Measurements from ENCODE around the gene PLSCR3. TPM values are rescaled to one million over a fixed set of nuclear protein-coding genes. Genes with fewer than 3 reads are reported as not detected.
A peak's percentile ranks its signal among the peaks of the same experiment; 100 is the strongest.

PLSCR3 gene
- total and polyA plus RNA-seq, 3 experiments from 2014 or later, result 79.1 to 152 (median 81.6) TPM

GRCh38 chr17:7352503-7352889 lies 41.8 kb downstream of the PLSCR3 start:
- peaks cover 7% of the 10 kb centered on the region for H3K36me3 ChIP-seq (ENCODE audit: insufficient read depth, low read length)
- H3K9me3 ChIP-seq (ENCODE audit: low read length), result no peaks in the 10 kb centered on the region
- Mint-ChIP-seq H3K4me1 (peaks cover 32 to 61% (median 34%) of the 10 kb centered on the region in 3 donors), H3K27ac (peak overlapping the region; percentile 90 to 98 (median 96)), H3K36me3 (peaks cover 0 to 27% (median under 1%) of the 10 kb centered on the region in 3 donors), H3K4me3 (peak overlapping the region; percentile 74 to 93 (median 87)), H3K9me3 (no peaks in the 10 kb centered on the region), H3K27me3 (no peaks in the 10 kb centered on the region)
- no peaks in the 10 kb centered on the region for H3K27me3 ChIP-seq (ENCODE audit: insufficient read depth, low read length, poor library complexity, severe bottlenecking)
- peak overlapping the region; percentile 52 for H3K4me3 ChIP-seq (ENCODE audit: low read length)
- peak overlapping the region; percentile 64 for H3K27ac ChIP-seq (ENCODE audit: low read depth, low read length)
- DNase-seq, result peak in 1 of 5 donors; percentile 10
- H3K4me1 ChIP-seq (ENCODE audit: insufficient read depth, low read length), result peaks cover 30% of the 10 kb centered on the region
- ChIA-PET POLR2A (interaction anchor here (1.3 to 3.0 kb wide), 3 partner anchors 16 to 32 kb away, joined by 4 to 21 read pairs (median 4); partner anchors contain the start of genes ACAP1 and NEURL4), CTCF (interaction anchor here (0.6 to 5.3 kb wide), 6 partner anchors 8 to 236 kb away, joined by 3 to 46 read pairs (median 3); partner anchors contain the start of genes ACAP1 and SENP3)

GRCh38 chr17:7351665-7352502 lies 42.4 kb downstream of the PLSCR3 start, which contains the start of gene KCTD11:
KCTD11 (plus strand) TSS chr17:7352162.
- H3K4me1 ChIP-seq (ENCODE audit: insufficient read depth, low read length), result peaks cover 30% of the 10 kb centered on the region
- H3K9me3 Mint-ChIP-seq, result no peaks in the 10 kb centered on the region
- H3K27me3 Mint-ChIP-seq, result no peaks in the 10 kb centered on the region
- no peaks in the 10 kb centered on the region for H3K27me3 ChIP-seq (ENCODE audit: insufficient read depth, low read length, poor library complexity, severe bottlenecking)
- H3K27ac ChIP-seq (ENCODE audit: low read depth, low read length), result peak within 1 kb of the TSS; percentile 67
- H3K4me1 Mint-ChIP-seq, result peaks cover 32 to 65% (median 34%) of the 10 kb centered on the region in 3 donors
- peaks cover 14% of the 10 kb centered on the region for H3K36me3 ChIP-seq (ENCODE audit: insufficient read depth, low read length)
- no peaks in the 10 kb centered on the region for H3K9me3 ChIP-seq (ENCODE audit: low read length)
- peak within 1 kb of the TSS; percentile 83 to 93 (median 87) for H3K4me3 Mint-ChIP-seq
- H3K27ac Mint-ChIP-seq, result peak within 1 kb of the TSS; percentile 90 to 98 (median 96)
- ChIA-PET POLR2A (interaction anchor here (1.0 to 3.0 kb wide), 4 partner anchors 15 to 336 kb away, joined by 4 to 24 read pairs (median 13); partner anchors contain the start of genes ACAP1, NEURL4, TP53 and WRAP53), CTCF (interaction anchor here (0.5 to 9.3 kb wide), 14 partner anchors 9 to 306 kb away, joined by 3 to 79 read pairs (median 4); partner anchors contain the start of genes ACAP1 and NEURL4)
- peak; percentile 62 to 90 (median 80) for DNase-seq
- H3K4me3 ChIP-seq (ENCODE audit: low read length), result peak within 1 kb of the TSS; percentile 52
- H3K36me3 Mint-ChIP-seq, result peaks cover 0 to 33% (median 4%) of the 10 kb centered on the region in 3 donors

GRCh38 chr17:7348478-7349242 lies 45.7 kb downstream of the PLSCR3 start:
- H3K27me3 ChIP-seq (ENCODE audit: insufficient read depth, low read length, poor library complexity, severe bottlenecking), result no peaks in the 10 kb centered on the region
- H3K9me3 ChIP-seq (ENCODE audit: low read length), result no peaks in the 10 kb centered on the region
- Mint-ChIP-seq H3K4me1 (peaks cover 24 to 56% (median 29%) of the 10 kb centered on the region in 3 donors), H3K9me3 (no peaks in the 10 kb centered on the region), H3K27me3 (no peaks in the 10 kb centered on the region), H3K36me3 (peaks cover 0 to 63% (median 11%) of the 10 kb centered on the region in 3 donors), H3K27ac (peak overlapping the region; percentile 36 to 96 (median 81)), H3K4me3 (peak overlapping the region in 3 of 7 donors; percentile 20 to 93 (median 28))
- ChIA-PET CTCF (interaction anchor here (0.9 to 9.3 kb wide), 8 partner anchors 12 to 235 kb away, joined by 3 to 79 read pairs (median 4); partner anchors contain the start of genes ACAP1, MPDU1 and NEURL4), POLR2A (interaction anchor here (0.7 kb wide), 1 partner anchor 12 kb away, joined by 3 read pairs; the partner anchor contains the start of gene ACAP1)
- no peak overlapping the region for H3K27ac ChIP-seq (ENCODE audit: low read depth, low read length)
- no peak for DNase-seq
- no peak overlapping the region for H3K4me3 ChIP-seq (ENCODE audit: low read length)
- H3K4me1 ChIP-seq (ENCODE audit: insufficient read depth, low read length), result peaks cover 23% of the 10 kb centered on the region
- H3K36me3 ChIP-seq (ENCODE audit: insufficient read depth, low read length), result peaks cover 45% of the 10 kb centered on the region

DNA sequence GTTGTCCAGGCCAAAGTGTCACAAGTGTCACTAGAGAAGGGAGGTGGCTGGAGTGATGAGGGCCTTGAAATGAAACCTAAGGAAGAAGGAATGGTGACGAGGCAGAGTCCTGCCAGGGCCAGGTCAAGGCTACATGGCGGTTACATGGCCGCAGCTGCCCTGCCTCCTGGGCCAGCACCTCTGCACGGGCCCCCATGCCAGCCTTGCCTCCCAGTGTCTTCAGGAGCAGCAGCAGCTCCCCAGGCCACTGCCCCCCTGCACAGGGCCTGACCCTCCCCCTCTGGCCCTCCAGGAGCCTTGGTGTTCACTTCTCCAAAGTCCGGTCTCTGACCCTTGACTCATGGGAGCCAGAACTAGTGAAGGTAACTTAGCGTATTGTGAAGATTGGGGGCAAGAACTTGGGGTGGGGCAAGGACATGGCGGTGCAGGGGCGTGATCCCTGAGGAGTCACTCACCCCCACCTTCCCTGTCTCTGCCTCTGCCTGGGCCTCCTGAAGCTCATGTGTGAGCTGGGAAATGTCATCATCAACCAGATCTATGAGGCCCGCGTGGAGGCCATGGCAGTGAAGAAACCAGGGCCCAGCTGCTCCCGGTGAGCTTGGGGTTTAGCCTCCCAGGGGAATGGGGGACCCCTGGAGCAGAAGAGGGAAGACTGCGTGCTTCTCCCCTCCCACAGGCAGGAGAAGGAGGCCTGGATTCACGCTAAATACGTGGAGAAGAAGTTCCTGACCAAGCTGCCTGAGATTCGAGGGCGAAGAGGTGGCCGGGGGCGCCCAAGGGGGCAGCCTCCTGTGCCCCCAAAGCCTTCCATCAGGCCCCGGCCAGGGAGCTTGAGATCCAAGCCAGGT lies 46.5 kb downstream of the PLSCR3 start:
- DNase-seq, result no peak
- Histone ChIP-seq H3K9me3 (ENCODE audit: low read length) (no peaks in the 10 kb centered on the region), H3K36me3 (ENCODE audit: insufficient read depth, low read length) (peaks cover 51% of the 10 kb centered on the region), H3K4me1 (ENCODE audit: insufficient read depth, low read length) (peaks cover 22% of the 10 kb centered on the region), H3K27me3 (ENCODE audit: insufficient read depth, low read length, poor library complexity, severe bottlenecking) (no peaks in the 10 kb centered on the region), H3K27ac (ENCODE audit: low read depth, low read length) (no peak overlapping the region), H3K4me3 (ENCODE audit: low read length) (no peak overlapping the region)
- Mint-ChIP-seq H3K36me3 (peaks cover 0 to 70% (median 13%) of the 10 kb centered on the region in 3 donors), H3K27ac (peak overlapping the region in 6 of 8 donors; percentile 17 to 96 (median 84)), H3K4me1 (peaks cover 23 to 48% (median 26%) of the 10 kb centered on the region in 3 donors), H3K27me3 (no peaks in the 10 kb centered on the region), H3K4me3 (no peak overlapping the region), H3K9me3 (no peaks in the 10 kb centered on the region)
- ChIA-PET POLR2A (interaction anchor here (0.7 kb wide), 1 partner anchor 11 kb away, joined by 3 read pairs; the partner anchor contains the start of gene ACAP1), CTCF (interaction anchor here (0.9 to 9.3 kb wide), 5 partner anchors 12 to 24 kb away, joined by 3 to 79 read pairs (median 4); partner anchors contain the start of genes ACAP1 and NEURL4)

GRCh38 chr17:7346761-7347614 lies 47.3 kb downstream of the PLSCR3 start:
- H3K27ac ChIP-seq (ENCODE audit: low read depth, low read length), result no peak overlapping the region
- H3K4me3 Mint-ChIP-seq, result no peak overlapping the region
- H3K27me3 ChIP-seq (ENCODE audit: insufficient read depth, low read length, poor library complexity, severe bottlenecking), result no peaks in the 10 kb centered on the region
- H3K27me3 Mint-ChIP-seq, result no peaks in the 10 kb centered on the region
- H3K4me1 Mint-ChIP-seq, result peaks cover 17 to 40% (median 20%) of the 10 kb centered on the region in 3 donors
- ChIA-PET POLR2A (interaction anchor here (1.1 kb wide), 1 partner anchor 17 kb away, joined by 4 read pairs; the partner anchor contains the start of gene NEURL4), CTCF (interaction anchor here (1.8 to 9.3 kb wide), 3 partner anchors 11 to 51 kb away, joined by 4 to 79 read pairs (median 14); partner anchors contain the start of gene ACAP1)
- H3K9me3 Mint-ChIP-seq, result no peaks in the 10 kb centered on the region
- H3K9me3 ChIP-seq (ENCODE audit: low read length), result no peaks in the 10 kb centered on the region
- peak overlapping the region in 5 of 8 donors; percentile 16 to 92 (median 74) for H3K27ac Mint-ChIP-seq
- peaks cover 15% of the 10 kb centered on the region for H3K4me1 ChIP-seq (ENCODE audit: insufficient read depth, low read length)
- no peak overlapping the region for H3K4me3 ChIP-seq (ENCODE audit: low read length)
- DNase-seq, result no peak
- H3K36me3 ChIP-seq (ENCODE audit: insufficient read depth, low read length), result peaks cover 57% of the 10 kb centered on the region
- H3K36me3 Mint-ChIP-seq, result peaks cover 0 to 73% (median 13%) of the 10 kb centered on the region in 3 donors

DNA sequence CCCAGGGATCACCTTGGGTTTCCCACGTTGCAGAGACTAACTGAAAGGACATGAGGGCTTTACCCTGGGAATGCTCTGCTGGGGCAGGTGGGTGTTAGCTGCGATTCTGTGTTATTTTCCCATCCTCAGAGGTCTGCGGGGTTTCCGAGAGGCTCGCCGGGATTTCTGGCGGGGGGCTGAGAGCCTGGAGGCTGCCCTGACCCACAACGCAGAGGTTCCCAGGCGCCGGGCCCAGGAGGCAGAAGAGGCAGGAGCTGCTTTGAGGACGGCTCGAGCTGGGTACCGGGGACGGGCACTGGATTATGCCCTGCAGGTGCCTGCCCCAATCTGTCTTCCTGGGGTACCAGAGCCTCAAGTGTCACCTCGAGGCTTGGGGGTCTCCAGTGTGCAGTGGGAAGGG lies 51.1 kb downstream of the PLSCR3 start:
- POLR2A ChIA-PET, result interaction anchor here (1.0 to 1.5 kb wide), 2 partner anchors 38 to 39 kb away, joined by 4 read pairs; no protein-coding TSS in a partner anchor
- H3K4me3 Mint-ChIP-seq, result no peak overlapping the region

More for the DNA sequence above, 51.1 kb downstream of the PLSCR3 start:
- H3K27me3 Mint-ChIP-seq, result no peaks in the 10 kb centered on the region
- H3K9me3 Mint-ChIP-seq, result no peaks in the 10 kb centered on the region
- no peak for DNase-seq
- H3K36me3 ChIP-seq (ENCODE audit: insufficient read depth, low read length), result peaks cover 72% of the 10 kb centered on the region
- no peak overlapping the region for H3K4me3 ChIP-seq (ENCODE audit: low read length)
- no peak overlapping the region for H3K27ac ChIP-seq (ENCODE audit: low read depth, low read length)
- H3K4me1 Mint-ChIP-seq, result peaks cover 15 to 32% (median 25%) of the 10 kb centered on the region in 3 donors
- H3K36me3 Mint-ChIP-seq, result peaks cover 0 to 82% (median 17%) of the 10 kb centered on the region in 3 donors
- no peaks in the 10 kb centered on the region for H3K27me3 ChIP-seq (ENCODE audit: insufficient read depth, low read length, poor library complexity, severe bottlenecking)
- CTCF ChIA-PET, result interaction anchor here (1.4 to 9.3 kb wide), 4 partner anchors 7 to 62 kb away, joined by 3 to 79 read pairs (median 10); partner anchors contain the start of genes ACAP1 and SLC2A4
- peak overlapping the region in 3 of 8 donors; percentile 75 to 81 (median 78) for H3K27ac Mint-ChIP-seq
- peaks cover 19% of the 10 kb centered on the region for H3K4me1 ChIP-seq (ENCODE audit: insufficient read depth, low read length)
- no peaks in the 10 kb centered on the region for H3K9me3 ChIP-seq (ENCODE audit: low read length)

All from CD8-positive, alpha-beta memory T cell (primary cell).